Esophagus mucosa (tissue), 1 donor: ENCODE results near the gene CALCB. TPM values are rescaled to one million over a fixed set of nuclear protein-coding genes. Genes with fewer than 3 reads are reported as not detected.
"Not testable (repeated sequence)": the region's sequence is repeated elsewhere in the genome, so short reads cannot be mapped to it uniquely, and the experiment has no call there.

Experiments
- ATAC-seq: fragments of 200-7000 bp; cut with Tn5 transposase; one replicate; pipeline ENCODE4 v1.9.1; 2020
- total RNA-seq: library from RNA; stranded (reverse); gene quantifications from one replicate; pipeline ENCODE4 v1.2.4, GENCODE V29; 2023
- donor health status: DM: yes; HTN: yes; CAD: no.

Gene CALCB, protein sequence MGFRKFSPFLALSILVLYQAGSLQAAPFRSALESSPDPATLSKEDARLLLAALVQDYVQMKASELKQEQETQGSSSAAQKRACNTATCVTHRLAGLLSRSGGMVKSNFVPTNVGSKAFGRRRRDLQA
- total RNA-seq: not detected

GRCh38 chr11:15073361-15074205 is at the start of gene CALCB:
Gene CALCB, plus strand, starts transcription at chr11:15073593. Its CDS starts 1,126 bp downstream, at chr11:15074719.
- no peak for ATAC-seq

DNA sequence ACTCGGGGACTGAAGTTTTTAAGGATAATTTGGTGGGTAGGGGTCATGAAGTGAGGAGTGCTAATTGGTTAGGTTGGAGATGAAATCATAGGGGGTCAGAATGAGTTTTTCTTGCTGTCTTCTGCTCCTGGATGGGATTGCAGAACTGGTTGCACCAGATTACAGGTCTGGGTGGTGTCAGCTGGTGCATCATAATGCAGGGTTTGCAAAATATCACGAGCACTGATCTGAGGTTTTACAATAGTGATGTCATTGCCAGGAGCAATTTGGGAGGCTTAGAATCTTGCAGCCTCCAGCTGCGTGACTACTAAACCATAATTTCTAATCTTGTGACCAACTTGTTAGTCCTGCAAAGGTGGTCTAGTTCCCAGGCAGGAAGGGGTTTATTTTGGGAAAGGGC is 46.4 kb upstream of the CALCB start:
- peak; percentile 56 for ATAC-seq

DNA sequence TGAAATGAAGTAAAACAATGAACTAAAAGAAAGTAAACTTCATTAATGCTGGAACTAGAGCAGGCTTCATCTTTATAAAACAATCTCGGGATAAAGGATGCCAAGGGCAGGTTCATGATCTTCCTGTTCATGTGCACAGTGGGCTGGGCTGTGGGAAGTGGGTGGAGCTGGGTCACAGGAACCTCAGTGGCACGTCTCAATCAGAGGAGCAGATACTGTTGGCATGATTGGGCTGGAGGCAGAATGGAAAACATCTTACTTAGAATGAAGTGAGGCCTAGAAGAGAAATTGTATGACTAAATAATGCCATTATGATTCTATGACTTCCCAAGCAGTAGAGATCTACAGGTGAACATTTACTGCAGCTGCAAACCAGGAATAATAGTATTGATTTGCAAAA is 45.4 kb upstream of the CALCB start:
- ATAC-seq: no peak

GRCh38 chr11:15028379-15028778 is 45.0 kb upstream of the CALCB start:
- no peak for ATAC-seq

DNA sequence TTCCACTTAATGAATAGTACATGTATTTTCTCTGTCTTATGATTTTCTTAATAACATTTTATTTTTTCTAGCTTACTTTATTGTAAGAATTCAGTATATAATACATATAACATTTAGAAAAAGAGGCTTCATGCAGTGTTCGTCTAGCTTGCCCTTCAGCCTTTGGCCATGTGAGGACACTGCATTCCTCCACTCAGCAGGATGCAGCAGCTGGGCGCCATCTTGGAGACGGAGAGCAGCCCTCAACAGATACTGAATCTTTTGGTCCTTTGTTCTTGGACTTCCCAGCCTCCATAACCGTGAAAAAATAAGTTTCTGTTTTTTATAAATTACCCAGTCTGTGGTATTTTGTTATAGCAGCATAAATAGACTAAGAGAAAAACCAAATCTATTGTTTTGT is 41.4 kb upstream of the CALCB start:
- ATAC-seq: not testable (repeated sequence)

DNA sequence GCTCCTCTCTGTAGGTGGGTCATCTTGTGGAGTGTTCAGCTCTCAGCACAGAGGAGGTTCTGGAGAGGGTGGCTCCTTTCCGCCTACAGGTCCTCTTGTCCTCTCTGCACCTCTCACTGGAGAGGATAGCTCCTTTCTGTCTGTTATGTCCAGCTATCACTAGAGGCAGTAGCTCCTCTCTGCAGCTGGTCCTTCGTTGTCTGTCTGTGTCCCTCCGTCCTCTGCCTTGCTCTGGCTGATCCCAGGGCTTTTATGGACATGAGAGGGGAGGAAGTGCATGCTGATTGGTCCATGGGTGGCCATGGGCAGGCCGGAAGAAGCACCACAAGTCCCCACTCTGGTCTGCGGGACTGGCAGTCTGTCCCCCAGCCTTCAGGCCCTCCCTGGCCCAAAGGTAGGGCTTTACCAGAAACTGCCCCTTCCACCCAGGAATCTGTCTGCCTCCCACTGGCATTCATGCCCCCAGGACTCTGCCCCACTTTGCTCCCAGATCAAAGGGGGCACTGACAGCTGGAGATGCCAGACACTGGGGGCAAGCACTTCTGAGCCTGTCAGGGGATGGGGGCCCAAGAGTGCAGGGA is 38.6 kb upstream of the CALCB start:
- ATAC-seq: no peak

DNA sequence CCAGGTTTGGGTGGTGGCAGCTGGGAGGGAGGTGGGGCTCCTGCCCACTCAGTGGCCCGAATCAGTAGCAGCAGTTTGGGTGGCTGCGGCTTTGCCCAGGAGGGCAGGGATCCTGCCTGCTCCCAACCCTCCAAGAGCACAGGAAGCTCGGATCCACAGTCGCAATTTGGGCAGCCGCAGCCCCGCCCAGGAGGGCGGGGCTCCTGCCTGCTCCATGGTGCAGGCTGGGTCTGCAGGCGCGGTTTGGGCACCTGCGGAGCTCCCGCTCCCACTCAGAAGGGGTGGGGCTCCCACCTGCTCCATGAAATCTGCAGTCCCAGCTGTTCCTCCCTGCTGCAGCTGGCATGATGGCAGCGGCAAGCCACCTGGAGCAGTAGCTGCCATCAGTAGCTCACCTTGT is 38.1 kb upstream of the CALCB start:
- ATAC-seq: no peak

DNA sequence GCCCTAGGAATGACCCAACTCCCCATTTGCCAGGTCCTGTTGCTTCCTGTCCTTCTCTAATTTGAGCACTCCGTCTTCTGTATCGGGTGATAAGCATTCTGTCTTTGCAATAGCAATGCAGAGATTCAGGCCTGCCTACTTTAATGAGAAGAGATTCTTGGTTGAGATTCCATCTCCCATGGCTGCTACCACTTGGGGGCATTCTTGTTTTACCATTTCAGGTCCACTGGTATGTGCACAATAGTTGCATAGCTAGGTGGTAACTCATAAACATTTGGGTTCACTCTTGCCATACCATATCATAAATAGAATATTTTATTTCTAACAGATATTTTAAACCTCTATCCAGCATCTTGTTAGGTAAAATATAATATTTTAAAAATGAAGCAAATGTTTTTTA is 34.4 kb upstream of the CALCB start:
- ATAC-seq: no peak

- no peak for ATAC-seq
These were observed 28.2 kb upstream of the CALCB start for GRCh38 chr11:15045209-15045608.

DNA sequence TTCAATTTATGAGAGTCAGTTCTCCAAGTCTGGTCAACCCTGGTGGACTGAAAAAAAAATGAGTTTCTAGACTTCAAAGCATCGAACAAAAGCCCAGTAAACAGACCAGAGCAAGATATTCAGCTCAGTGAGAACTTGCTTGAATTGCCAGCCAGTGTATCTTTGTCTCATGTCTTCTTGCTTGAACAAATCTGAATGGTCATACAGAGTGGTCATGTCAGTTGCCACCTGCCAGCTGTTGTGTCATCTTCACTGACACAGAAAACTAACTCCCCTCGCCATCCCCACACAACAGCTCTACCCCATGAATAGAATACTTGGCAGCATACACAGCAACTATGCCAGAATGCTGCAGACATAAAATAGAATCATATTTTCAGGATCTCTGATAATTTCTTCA is 27.5 kb upstream of the CALCB start:
- no peak for ATAC-seq

DNA sequence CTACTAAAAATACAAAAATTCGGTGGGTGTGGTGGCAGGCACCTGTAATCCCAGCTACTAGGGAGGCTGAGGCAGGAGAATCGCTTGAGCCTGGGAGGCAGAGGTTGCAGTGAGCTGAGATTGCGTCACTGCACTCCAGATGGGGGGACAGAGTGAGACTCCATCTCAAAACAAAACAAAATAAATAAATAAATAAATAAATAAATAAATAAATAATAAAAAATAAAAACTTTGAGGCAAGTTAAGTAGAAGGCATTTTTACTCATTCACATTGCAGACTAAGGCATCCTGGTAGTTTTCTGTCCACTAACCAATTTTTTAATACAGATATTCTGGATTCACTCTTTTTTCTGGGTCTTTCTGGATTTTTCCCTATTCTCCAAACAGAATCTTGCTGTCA is 26.7 kb upstream of the CALCB start:
- not testable (repeated sequence) for ATAC-seq

GRCh38 chr11:15048616-15049015 is 24.8 kb upstream of the CALCB start:
- no peak for ATAC-seq

- no peak for ATAC-seq
These were observed 20.2 kb upstream of the CALCB start for GRCh38 chr11:15053191-15053685.

DNA sequence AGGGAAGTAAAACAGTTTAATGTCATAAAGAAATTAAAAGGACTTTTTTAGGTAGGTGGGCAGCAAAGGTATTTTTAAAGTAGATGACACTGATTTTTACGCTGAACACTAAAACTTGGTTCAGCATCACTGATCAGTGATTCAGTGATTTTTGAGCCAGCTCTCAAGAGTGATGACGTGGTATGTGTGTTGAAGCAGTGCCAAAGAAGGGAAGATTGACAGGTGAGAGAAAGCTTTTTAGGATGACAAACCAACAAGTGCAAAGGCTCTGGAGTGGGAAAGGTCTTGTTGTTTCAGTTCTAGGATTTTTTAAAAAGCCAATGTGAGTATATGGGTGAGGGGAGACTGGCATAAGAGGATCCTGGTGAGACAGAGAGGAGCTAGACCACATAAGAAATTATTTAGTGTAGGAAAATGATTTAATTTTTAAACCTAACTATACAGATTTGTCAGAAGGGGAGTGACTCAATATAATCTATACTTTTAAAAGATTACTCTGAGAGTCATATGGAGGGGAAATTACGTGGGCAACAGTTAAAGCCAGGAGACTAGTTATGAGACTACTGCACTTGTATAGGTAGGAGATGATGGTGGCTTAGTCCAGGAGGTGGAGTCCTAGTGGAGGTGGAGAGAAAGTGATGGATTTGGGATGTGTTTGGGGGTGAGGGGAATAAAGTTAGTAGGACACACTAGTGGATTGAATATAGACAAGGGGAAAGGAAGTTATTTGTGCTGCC is 17.6 kb upstream of the CALCB start:
- ATAC-seq: no peak

DNA sequence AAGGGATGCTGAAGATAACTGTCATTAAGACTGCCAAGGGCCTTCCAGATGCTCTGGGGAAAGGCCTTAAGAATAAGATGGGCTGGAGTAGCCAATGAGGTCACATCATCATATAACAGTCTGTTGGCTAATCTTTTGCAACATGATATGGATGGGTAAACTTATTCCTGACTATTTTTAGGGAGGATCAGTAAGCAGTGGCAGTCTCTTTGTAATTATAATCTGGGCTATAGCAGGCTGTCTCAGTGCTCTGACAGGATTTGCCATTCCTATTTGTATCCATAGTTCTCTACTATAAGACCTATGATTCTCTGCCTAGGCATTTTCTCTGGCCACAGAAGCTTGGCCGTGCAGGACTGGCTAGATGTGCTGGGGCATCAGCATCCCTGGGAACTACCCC is 16.1 kb upstream of the CALCB start:
- ATAC-seq: no peak

GRCh38 chr11:15059132-15059915 is 14.1 kb upstream of the CALCB start:
- no peak for ATAC-seq

GRCh38 chr11:15062599-15062998 is 10.8 kb upstream of the CALCB start:
- peak; percentile 26 for ATAC-seq

- ATAC-seq: not testable (repeated sequence)
These were observed 3.6 kb upstream of the CALCB start for GRCh38 chr11:15069751-15070150.

GRCh38 chr11:15071556-15072255 is 1.7 kb upstream of the CALCB start:
- ATAC-seq: no peak

- ATAC-seq: no peak
These were observed 746 bp upstream of the CALCB start for GRCh38 chr11:15072551-15073143.
